Head of caudate nucleus (tissue), 42 donors: Measurements from ENCODE around the gene RBMS1.

ENCODE experiments used
- DNase-seq, 42 donors: peaks; one replicate each; pipeline versions ENCODE4 v3.0.0 to v3.0.0-alpha.2; 2020 to 2021; ENCODE audit warnings: mixed read lengths in 7 of 42
- intact Hi-C: fragments of 100-400 bp; cut with DNase I; formaldehyde crosslinking; loops from one replicate; pipeline ENCODE4 v1.15.0; 2022

RBMS1 gene

DNA sequence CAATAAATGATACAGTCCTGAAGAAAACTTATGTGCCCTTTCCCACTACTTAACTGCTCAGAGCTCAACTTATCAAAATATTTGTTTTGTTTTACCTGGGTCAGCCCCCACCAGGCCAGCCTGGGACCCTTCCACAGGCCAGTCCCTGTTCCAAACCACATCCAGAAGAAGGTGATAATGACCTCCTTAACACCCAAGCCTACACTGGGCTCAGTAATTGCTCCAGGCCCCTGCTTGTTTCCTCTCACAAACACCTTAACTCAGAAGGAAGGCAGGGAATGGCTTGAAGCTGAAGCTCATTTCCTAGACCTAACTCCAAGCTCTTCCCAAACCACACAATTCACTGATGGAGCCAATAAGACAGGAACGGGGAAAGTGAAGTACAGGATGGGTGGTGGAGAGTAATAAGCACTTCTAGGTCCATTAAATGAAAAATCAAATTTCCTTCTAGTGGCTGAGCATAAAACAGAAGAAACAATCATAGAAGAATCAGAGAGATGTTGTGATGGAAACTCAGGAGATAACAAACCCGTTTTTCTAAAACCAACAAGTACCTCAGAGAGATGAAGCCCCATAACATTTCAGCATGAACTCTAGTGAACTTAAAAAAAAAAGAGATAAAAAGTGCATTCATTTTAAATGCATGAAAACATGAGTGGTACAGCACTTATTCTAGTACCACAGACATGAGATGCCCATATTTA is 160.1 kb downstream of the RBMS1 start:
- no peak for DNase-seq
- intact Hi-C loops = no loop called here

DNA sequence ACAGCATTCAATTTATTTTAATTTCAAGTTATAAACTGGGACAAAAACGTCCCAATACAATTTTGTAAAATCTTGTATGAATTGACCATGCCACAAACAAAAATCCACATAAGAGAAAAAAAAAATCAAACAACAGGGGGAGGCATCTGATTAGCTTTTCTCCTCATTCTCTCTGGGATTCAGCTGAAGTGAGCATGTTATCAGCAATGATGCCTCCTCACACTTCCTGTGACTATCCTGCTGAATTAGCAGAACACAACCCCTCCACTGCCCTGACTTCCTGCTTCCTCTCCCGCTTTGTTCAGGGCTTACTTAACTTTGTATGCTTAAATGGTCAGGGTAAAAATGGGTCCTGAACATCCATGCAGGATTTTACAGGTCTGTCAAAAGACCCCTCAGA is 161.3 kb downstream of the RBMS1 start:
- DNase-seq = peak in 2 of 42 donors; percentile 19 to 29
- intact Hi-C loops = no loop called here

DNA sequence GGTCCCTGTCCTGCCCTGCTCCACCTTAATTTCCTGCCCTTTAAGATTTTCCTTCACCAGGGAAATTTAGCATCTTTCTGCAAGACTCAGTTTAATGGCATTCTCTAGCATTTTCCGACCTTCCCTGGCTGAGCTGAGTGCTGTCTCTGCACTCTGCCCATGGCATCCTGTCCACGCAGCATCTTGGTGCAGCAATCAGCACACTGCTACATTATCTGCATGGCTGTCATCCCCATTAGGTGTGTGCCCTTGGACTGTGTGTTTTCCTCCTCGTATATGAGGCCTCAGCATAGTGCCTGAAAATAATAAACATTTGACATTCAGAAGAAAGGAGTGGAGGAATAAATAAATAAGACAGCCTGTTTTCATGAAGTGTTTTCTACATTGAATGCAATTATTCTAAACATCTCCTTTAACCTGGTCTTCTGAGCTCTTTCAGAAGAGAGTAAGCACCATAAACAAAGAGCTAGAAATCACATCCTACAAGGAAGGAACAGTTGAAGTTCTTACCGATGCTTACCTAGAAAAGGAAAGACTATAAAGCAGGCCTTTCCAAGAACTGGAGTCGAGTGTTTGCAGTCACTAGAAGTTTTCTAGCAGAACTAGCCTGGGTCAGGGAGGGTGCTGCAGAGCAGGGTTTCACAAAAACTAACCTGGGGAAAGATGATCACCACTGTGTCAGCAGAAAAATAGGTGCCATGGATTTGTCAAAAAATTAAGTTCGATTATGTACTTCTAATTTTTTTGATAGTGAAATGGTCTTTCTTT is 162.2 kb downstream of the RBMS1 start:
- DNase-seq = no peak
- intact Hi-C loops = no loop called here

DNA sequence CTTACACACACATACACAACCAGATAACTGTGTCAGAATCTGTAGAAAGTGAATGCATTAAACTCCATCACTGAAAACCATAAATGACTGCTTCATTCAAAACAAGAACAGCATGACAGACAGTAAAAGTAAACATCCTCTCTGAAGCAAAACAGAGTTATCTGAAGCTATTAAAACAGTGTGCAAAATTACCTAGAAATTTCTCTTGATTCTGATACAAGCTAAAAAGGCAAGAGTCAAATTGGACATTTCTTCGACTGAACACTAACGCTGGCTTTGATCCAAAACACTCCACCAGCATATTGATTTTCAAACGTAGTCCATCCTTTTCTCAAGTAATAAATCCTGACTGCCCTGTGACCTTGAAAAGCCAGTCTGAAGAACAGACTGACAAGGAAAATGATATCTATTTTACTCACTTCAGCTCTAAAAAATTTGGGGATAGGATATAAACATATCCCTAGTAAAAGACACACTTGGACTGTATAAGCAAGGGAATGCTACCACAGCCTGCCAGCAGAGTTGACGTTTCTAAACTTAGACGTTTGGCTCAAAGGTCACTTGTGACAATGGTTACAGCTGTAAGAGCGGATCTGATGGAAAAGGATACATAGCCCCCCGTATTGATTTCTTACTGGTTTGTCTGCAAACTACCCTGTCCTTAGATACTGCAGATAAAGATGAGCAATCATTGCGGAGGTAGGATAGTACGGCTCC is 164.6 kb downstream of the RBMS1 start:
- intact Hi-C loops = no loop called here
- DNase-seq = no peak

GRCh38 chr2:160326786-160327185 is 166.8 kb downstream of the RBMS1 start:
- intact Hi-C loops = no loop called here
- DNase-seq = no peak

GRCh38 chr2:160325418-160325817 is 168.2 kb downstream of the RBMS1 start:
- no peak for DNase-seq
- intact Hi-C loops = no loop called here

DNA sequence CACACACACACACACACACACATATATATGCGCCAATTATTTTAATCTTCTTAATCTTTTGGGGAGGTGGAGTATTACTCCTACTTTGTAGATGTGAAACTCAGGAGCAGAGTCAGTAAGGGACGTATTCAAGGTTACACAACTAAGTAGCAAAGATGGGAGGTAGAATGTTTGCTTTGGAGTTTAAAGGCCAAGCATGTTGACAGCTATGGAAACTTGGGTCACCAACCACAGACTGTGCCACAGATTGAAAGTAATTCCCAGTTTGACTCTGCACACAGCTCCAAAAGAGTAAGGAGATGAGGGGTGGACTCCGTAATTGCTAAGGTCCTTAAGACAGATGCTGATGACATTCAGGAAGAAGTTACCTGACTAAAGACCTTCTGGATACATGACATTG is 168.7 kb downstream of the RBMS1 start:
- no peak for DNase-seq
- intact Hi-C loops = no loop called here

DNA sequence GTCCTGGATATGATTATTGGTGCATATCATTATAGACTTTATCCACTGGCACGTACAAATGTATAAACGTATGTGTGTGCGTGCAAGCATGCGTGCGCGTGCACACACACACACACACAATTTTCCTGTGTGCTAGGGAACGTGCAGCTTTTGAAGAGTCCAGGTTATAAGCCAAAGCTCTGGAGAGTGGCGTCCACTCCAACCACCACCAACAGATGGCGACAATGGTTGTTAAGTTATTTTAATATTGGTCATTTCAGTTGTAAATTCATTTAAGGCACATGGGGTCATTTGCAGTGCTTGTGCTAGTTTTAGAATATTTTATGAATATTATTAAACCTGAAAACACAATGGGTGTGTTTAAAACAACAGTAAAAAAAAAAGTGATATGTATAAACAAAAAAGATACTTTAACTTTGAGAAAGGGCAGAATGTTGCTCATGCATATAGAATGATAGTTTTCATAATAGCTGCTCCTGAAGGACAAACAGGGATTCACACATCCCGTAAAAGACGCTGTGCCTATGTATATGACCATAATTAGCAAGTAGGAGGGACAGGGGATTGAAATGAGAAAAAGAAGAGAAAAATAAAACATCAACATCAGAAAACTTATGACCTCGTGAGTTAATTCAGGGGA is 169.3 kb downstream of the RBMS1 start:
- peak in 6 of 42 donors; percentile 10 to 58 (median 26) for DNase-seq
- intact Hi-C loops = no loop called here

GRCh38 chr2:160322320-160322719 is 171.3 kb downstream of the RBMS1 start:
- intact Hi-C loops = no loop called here

DNA sequence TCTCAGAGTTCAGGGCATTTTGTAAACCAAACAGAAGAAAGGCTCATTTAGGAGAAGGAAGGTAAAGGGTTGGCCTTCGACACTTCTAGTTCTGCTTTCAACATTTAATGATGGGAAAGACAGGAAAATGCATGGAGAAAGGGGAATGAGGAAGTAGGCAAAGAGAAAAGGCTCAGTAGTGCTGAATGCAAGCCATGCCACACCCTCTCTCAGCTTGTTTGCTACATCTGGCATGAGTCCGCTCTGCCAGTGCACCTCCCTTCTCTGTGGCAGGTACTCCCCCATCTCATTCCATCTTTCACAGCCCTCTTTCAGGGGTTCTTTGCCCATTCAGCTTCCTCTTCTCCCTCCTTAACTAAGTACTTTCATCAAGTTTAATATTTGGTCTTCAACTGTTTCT is 172.6 kb downstream of the RBMS1 start:
- intact Hi-C loops = no loop called here
- DNase-seq = no peak

More at GRCh38 chr2:160322320-160322719, 171.3 kb downstream of the RBMS1 start:
- no peak for DNase-seq

DNA sequence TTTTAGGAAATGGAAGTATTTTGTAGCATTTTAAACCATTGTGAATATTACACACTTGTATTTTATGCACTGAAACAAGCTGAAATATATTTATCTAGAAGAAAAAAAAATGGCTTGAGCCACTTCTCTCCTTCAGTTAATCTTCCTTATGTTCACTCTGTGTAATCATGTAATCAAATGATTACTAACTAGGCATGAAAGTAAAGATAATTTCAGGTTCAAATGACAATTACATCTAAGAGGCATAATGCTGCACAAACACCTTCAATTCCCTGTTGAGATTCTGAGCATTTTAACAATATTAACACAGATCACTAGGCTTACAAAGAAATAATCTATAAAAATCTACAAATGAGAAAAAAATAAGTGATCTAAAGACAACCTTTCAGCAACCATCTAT is 173.9 kb downstream of the RBMS1 start:
- intact Hi-C loops = no loop called here

GRCh38 chr2:160318218-160318617 is 175.4 kb downstream of the RBMS1 start:
- intact Hi-C loops = no loop called here
- DNase-seq = no peak

More for the DNA sequence above, 173.9 kb downstream of the RBMS1 start:
- no peak for DNase-seq

DNA sequence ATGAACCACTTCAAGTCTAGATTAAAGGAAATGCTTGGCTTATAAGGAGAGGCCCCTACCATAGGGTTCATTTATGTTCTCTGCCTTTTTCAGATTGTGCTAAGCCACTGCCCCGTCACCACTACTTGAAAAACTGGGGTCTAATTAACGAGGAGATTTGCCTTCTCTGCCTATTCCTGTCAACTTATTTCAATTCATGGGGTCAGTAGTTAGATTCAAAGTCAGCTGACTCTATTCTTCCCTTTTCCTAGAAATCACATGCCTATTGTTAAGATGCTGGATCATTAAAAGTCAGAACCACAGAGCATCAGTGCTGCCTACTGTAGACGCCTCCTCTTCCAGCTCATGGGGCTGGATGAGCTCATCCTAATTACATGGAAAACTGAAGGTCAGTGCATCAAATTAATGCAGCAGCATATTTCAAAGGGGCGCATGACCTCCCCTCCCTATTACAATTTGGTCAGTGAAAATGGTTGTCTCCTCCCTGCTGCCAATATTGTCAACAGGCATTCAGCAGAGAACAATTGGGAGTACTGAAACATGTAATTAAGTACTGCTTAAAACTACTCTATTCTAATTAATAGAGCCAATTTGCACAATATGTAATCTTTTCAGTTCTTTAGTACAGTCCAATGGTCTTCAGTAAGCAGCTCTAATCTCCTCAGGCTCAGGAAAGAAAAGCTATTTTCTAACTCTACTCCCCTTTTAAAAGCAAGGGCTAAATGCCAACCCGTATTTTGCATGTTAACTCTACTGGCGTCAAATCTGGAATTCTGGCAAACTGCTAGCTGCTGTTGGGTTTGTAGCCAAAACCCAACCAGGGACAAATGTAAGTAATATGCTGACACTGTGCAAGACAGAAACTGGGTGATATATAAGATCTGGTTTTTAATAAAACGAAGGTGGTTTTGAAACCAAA is 176.2 kb downstream of the RBMS1 start:
- DNase-seq = no peak
- intact Hi-C loops = no loop called here

DNA sequence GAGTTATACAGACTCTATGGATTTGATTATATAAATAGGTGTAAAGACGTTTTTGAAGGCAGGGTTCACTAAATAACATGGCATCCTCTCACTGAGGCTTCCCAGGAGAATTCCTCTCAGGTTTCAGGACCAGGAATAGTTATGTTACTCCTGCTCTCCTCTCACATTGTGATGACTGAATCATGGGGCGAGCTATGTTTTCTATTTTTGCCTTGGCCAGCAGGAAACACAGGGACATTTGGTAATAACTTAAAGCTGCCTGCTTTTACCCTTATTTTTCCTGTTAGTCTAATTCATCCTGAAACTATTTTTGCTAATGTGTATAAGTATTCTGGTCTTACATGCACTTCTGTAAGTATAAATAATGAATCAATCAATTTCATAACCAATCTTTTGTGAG is 178.3 kb downstream of the RBMS1 start:
- no peak for DNase-seq
- intact Hi-C loops = no loop called here

GRCh38 chr2:160310118-160310828 is 183.3 kb downstream of the RBMS1 start:
- no peak for DNase-seq
- intact Hi-C loops = no loop called here

DNA sequence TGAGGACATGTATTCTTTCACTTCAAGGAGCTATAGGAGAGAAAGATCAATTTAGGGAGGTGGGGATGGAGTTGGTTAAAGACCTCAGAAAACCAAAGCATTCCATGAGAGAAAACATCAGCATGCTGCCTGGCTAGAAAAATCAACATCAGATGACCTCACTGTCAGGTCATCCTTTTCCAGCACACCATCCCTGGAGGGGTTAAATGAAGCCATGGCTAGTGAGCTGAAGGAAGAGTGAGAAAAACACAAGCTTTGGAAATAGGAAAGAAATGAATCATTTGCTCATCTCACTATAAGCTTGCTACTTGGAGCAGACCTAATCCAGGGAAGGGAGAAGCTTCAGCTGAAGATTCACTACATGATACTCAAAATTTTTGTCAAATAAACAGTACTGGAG is 184.0 kb downstream of the RBMS1 start:
- DNase-seq = no peak
- intact Hi-C loops = no loop called here

- intact Hi-C loops = no loop called here
- no peak for DNase-seq
Measured at GRCh38 chr2:160308915-160309314, 184.7 kb downstream of the RBMS1 start.

GRCh38 chr2:160308476-160308875 is 185.1 kb downstream of the RBMS1 start:
- intact Hi-C loops = no loop called here
- DNase-seq = no peak
